ENCODE data around the gene ZNF555.

The ZNF555 gene

DNA sequence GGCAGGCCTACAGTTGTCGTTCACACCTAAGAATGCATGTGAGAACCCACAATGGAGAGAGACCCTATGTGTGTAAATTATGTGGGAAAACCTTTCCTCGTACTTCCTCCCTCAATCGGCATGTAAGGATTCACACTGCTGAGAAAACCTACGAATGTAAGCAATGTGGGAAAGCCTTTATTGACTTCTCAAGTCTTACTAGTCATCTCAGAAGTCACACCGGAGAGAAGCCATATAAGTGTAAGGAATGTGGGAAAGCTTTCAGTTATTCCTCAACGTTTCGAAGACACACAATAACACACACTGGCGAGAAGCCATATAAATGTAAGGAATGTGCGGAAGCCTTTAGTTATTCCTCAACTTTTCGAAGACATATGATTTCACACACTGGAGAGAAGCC lies 11.3 kb downstream of the ZNF555 start:
- peaks cover 11 to 100% (median 90%) of the 10 kb centered on the region in 3 donors for H3K9me3 ChIP-seq
- no peaks in the 10 kb centered on the region for H3K4me1 ChIP-seq
- no peaks in the 10 kb centered on the region for H3K27me3 ChIP-seq
- peaks cover 73 to 86% (median 74%) of the 10 kb centered on the region in 3 donors for H3K36me3 ChIP-seq
- no peak overlapping the region for H3K4me3 ChIP-seq
- H3K27ac ChIP-seq, result no peak overlapping the region
- TF ChIP-seq, protein P1, sequence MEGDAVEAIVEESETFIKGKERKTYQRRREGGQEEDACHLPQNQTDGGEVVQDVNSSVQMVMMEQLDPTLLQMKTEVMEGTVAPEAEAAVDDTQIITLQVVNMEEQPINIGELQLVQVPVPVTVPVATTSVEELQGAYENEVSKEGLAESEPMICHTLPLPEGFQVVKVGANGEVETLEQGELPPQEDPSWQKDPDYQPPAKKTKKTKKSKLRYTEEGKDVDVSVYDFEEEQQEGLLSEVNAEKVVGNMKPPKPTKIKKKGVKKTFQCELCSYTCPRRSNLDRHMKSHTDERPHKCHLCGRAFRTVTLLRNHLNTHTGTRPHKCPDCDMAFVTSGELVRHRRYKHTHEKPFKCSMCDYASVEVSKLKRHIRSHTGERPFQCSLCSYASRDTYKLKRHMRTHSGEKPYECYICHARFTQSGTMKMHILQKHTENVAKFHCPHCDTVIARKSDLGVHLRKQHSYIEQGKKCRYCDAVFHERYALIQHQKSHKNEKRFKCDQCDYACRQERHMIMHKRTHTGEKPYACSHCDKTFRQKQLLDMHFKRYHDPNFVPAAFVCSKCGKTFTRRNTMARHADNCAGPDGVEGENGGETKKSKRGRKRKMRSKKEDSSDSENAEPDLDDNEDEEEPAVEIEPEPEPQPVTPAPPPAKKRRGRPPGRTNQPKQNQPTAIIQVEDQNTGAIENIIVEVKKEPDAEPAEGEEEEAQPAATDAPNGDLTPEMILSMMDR (IDR thresholded peaks at IDR 0.05), result no peak
- no peak for DNase-seq
- intact Hi-C loops (cut with DNase I; ENCODE audit: low total_unique reads), result no loop called here

DNA sequence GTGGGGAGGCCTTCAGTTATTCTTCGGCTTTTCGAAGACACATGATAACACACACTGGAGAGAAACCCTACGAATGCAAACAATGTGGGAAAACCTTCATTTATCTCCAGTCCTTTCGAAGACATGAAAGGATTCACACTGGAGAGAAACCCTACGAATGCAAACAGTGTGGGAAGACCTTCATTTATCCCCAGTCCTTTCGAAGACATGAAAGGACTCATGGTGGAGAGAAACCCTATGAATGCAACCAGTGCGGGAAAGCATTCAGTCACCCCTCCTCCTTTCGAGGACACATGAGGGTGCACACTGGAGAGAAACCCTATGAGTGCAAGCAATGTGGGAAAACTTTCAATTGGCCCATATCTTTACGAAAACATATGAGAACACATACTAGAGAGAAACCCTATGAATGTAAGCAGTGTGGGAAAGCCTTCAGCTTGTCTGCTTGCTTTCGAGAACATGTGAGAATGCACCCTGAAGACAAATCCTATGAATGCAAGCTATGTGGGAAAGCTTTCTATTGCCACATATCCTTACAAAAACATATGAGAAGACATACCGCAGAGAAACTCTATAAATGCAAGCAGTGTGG lies 11.8 kb downstream of the ZNF555 start:
- H3K27ac ChIP-seq, result no peak overlapping the region
- intact Hi-C loops (cut with DNase I; ENCODE audit: low total_unique reads), result no loop called here
- TF ChIP-seq, protein P1 (IDR thresholded peaks at IDR 0.05), result no peak
- H3K4me3 ChIP-seq, result no peak overlapping the region
- H3K27me3 ChIP-seq, result no peaks in the 10 kb centered on the region
- DNase-seq, result no peak
- H3K36me3 ChIP-seq, result peaks cover 73 to 91% (median 76%) of the 10 kb centered on the region in 3 donors
- no peaks in the 10 kb centered on the region for H3K4me1 ChIP-seq
- peaks cover 11 to 100% (median 95%) of the 10 kb centered on the region in 3 donors for H3K9me3 ChIP-seq

DNA sequence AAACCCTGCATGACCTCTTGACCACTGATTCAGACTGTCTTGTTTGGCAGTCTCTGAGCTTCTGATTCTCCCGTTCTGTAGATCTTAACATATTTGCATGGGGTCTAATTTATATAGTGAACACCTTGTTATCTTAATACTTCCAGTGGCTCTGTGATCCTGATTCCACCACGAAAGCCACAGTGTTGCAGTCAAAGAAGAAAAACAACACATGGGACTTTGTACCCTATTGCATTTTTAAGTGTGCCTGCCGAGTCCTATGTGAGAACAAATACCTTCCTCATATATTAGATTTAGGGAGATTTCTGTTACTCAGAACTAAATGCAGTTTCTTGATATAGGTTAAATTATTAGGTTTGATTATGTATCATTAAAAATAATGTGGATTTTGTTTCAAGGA lies 13.6 kb downstream of the ZNF555 start:
- Histone ChIP-seq H3K36me3 (peaks cover 77 to 96% (median 83%) of the 10 kb centered on the region in 3 donors), H3K27ac (no peak overlapping the region), H3K4me1 (no peaks in the 10 kb centered on the region), H3K27me3 (no peaks in the 10 kb centered on the region), H3K4me3 (no peak overlapping the region), H3K9me3 (peaks cover 11 to 100% (median 98%) of the 10 kb centered on the region in 3 donors)
- TF ChIP-seq, protein P1 (IDR thresholded peaks at IDR 0.05), result no peak
- intact Hi-C loops (cut with DNase I; ENCODE audit: low total_unique reads), result no loop called here
- no peak for DNase-seq

DNA sequence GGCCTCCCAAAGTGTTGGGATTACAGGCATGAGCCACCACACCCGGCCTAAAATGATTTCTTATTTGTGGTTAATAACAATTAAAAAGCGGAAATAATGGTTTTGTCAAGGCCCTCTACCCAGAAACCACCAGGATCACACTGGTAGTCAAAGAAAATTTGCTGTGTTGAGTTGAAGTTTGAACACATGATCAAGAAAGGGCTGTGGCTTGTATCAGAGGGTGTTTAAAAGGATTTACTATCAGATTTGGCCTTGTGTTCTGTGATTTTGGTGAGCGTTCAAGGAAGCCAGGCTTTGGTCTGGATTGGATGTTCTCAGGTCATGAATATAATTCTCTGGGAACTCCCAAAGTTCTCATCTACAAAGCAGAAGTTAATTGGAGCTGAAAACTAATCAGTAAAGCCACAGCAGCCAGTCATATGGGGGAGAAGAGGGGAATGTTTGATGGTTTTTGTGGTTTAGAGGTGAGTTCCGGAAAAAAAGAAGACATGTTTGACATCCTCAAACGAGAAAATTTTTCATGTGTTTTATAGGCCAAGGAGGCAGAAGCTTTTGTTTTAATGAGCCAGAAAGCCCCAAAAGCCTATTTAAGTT lies 15.3 kb downstream of the ZNF555 start:
- Histone ChIP-seq H3K4me3 (no peak overlapping the region), H3K27me3 (no peaks in the 10 kb centered on the region), H3K9me3 (peaks cover 8 to 94% (median 91%) of the 10 kb centered on the region in 3 donors), H3K4me1 (no peaks in the 10 kb centered on the region), H3K36me3 (peaks cover 60 to 79% (median 65%) of the 10 kb centered on the region in 3 donors), H3K27ac (no peak overlapping the region)
- intact Hi-C loops (cut with DNase I; ENCODE audit: low total_unique reads), result no loop called here
- no peak for DNase-seq
- TF ChIP-seq, protein P1 (IDR thresholded peaks at IDR 0.05), result no peak

DNA sequence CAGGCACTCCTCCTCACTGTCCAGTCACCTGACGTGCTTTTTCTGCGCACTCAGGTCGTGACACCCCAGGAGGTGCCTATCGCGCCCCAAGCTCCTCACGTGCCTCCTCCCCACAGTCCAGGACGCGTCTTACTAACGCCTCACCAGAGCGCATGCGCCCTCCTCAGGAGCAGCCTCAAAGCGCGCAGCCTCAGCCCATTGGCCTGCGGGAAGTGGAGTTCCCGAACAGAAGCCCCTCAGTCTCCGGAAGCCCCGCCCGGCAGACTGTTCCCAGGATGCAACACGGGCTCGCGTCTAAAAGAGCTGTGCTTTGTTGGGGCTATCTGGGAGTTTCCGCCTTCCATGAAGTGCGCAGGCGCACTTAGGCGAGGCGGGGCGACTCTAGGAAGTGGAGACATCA lies 17.6 kb downstream of the ZNF555 start:
- peaks cover 37 to 56% (median 42%) of the 10 kb centered on the region in 3 donors for H3K36me3 ChIP-seq
- no peaks in the 10 kb centered on the region for H3K27me3 ChIP-seq
- no peak overlapping the region for H3K4me3 ChIP-seq
- no peaks in the 10 kb centered on the region for H3K4me1 ChIP-seq
- TF ChIP-seq, protein P1 (IDR thresholded peaks at IDR 0.05), result no peak
- no peak overlapping the region for H3K27ac ChIP-seq
- intact Hi-C loops (cut with DNase I; ENCODE audit: low total_unique reads), result no loop called here
- DNase-seq, result no peak
- H3K9me3 ChIP-seq, result peaks cover 0 to 71% (median 68%) of the 10 kb centered on the region in 3 donors
